Brain microvascular endothelial cell (primary cell): ENCODE measurements around the gene RINT1.
A peak's percentile ranks its signal among the peaks of the same experiment; 100 is the strongest.

Experiments used
- DNase-seq: peaks from one replicate; pipeline ENCODE4 v3.0.0-alpha.2; 2020
- H3K27ac ChIP-seq: fragments of 250-450 bp; sonication (Bioruptor Pico); 2 replicates; pipeline ENCODE4 v1.5.1; 2020; ENCODE audit warnings: mild to moderate bottlenecking, moderate library complexity
- H3K27me3 ChIP-seq: fragments of 250-450 bp; sonication (Bioruptor Pico); replicated peaks from 2 replicates; pipeline ENCODE4 v1.5.1; 2020; ENCODE audit warnings: mild to moderate bottlenecking
- H3K36me3 ChIP-seq: fragments of 250-450 bp; sonication (Bioruptor Pico); replicated peaks from 2 replicates; pipeline ENCODE4 v1.5.1; 2020; ENCODE audit warnings: mild to moderate bottlenecking
- H3K4me3 ChIP-seq: 2 replicates; pipeline ENCODE4 v1.5.1; 2011; ENCODE audit warnings: low read depth, mild to moderate bottlenecking, control low read depth, low read length, moderate library complexity
- CTCF ChIP-seq: IDR thresholded peaks from 2 replicates; pipeline ENCODE4 v1.5.1; 2011; ENCODE audit warnings: low read depth, mild to moderate bottlenecking, moderate library complexity, low read length, control low read depth, inconsistent platforms; ENCODE audit errors: missing control alignments
- in situ Hi-C: cut with HindIII; loops from 2 replicates; pipeline ENCODE4 v1.10.0; 2017; ENCODE audit warnings: low sequenced_read_pairs, low pct_ligation_motif_present

Gene RINT1

GRCh38 chr7:105530126-105530525 is 1.9 kb upstream of the RINT1 start:
- Histone ChIP-seq H3K27me3 (no peaks in the 10 kb centered on the region), H3K4me3 (no peak overlapping the region), H3K36me3 (peaks cover 2% of the 10 kb centered on the region), H3K27ac (no peak overlapping the region)
- no peak for DNase-seq
- no peak for TF ChIP-seq CTCF
- in situ Hi-C loops = no loop called here

GRCh38 chr7:105530546-105530945 is 1.5 kb upstream of the RINT1 start:
- Histone ChIP-seq H3K4me3 (no peak overlapping the region), H3K27ac (no peak overlapping the region), H3K27me3 (no peaks in the 10 kb centered on the region), H3K36me3 (peaks cover 6% of the 10 kb centered on the region)
- in situ Hi-C loops = no loop called here
- no peak for DNase-seq
- no peak for TF ChIP-seq CTCF

GRCh38 chr7:105532709-105533460 is 884 bp downstream of the RINT1 start:
- in situ Hi-C loops = no loop called here
- Histone ChIP-seq H3K27ac (no peak overlapping the region), H3K27me3 (no peaks in the 10 kb centered on the region), H3K36me3 (peaks cover 21% of the 10 kb centered on the region), H3K4me3 (peak overlapping the region; percentile 81)
- no peak for TF ChIP-seq CTCF
- DNase-seq = no peak

- Histone ChIP-seq H3K4me3 (no peak overlapping the region), H3K27ac (no peak overlapping the region), H3K27me3 (no peaks in the 10 kb centered on the region), H3K36me3 (peaks cover 65% of the 10 kb centered on the region)
- in situ Hi-C loops = no loop called here
- no peak for TF ChIP-seq CTCF
- no peak for DNase-seq
Observed at GRCh38 chr7:105538339-105538738, 6.3 kb downstream of the RINT1 start.

GRCh38 chr7:105559926-105560325 is 27.9 kb downstream of the RINT1 start:
- no peak for TF ChIP-seq CTCF
- H3K27ac ChIP-seq = no peak overlapping the region
- no peaks in the 10 kb centered on the region for H3K27me3 ChIP-seq
- H3K4me3 ChIP-seq = no peak overlapping the region
- in situ Hi-C loops = no loop called here
- H3K36me3 ChIP-seq = peaks cover 62% of the 10 kb centered on the region
- no peak for DNase-seq

GRCh38 chr7:105565190-105565589 is 33.2 kb downstream of the RINT1 start:
- no peak for DNase-seq
- peaks cover 55% of the 10 kb centered on the region for H3K36me3 ChIP-seq
- in situ Hi-C loops = no loop called here

More at GRCh38 chr7:105565190-105565589, 33.2 kb downstream of the RINT1 start:
- no peak overlapping the region for H3K4me3 ChIP-seq
- no peak for TF ChIP-seq CTCF
- no peak overlapping the region for H3K27ac ChIP-seq
- no peaks in the 10 kb centered on the region for H3K27me3 ChIP-seq
